NCI-H2171 treated with DMSO at 0.1 percent for 48 hours (cell line): Measurements from ENCODE around the gene OTOG.

Experiments used
- DNase-seq: peaks from one replicate; lab custom pipeline; 2025; lab: John Stamatoyannopoulos, UW

The OTOG gene, protein sequence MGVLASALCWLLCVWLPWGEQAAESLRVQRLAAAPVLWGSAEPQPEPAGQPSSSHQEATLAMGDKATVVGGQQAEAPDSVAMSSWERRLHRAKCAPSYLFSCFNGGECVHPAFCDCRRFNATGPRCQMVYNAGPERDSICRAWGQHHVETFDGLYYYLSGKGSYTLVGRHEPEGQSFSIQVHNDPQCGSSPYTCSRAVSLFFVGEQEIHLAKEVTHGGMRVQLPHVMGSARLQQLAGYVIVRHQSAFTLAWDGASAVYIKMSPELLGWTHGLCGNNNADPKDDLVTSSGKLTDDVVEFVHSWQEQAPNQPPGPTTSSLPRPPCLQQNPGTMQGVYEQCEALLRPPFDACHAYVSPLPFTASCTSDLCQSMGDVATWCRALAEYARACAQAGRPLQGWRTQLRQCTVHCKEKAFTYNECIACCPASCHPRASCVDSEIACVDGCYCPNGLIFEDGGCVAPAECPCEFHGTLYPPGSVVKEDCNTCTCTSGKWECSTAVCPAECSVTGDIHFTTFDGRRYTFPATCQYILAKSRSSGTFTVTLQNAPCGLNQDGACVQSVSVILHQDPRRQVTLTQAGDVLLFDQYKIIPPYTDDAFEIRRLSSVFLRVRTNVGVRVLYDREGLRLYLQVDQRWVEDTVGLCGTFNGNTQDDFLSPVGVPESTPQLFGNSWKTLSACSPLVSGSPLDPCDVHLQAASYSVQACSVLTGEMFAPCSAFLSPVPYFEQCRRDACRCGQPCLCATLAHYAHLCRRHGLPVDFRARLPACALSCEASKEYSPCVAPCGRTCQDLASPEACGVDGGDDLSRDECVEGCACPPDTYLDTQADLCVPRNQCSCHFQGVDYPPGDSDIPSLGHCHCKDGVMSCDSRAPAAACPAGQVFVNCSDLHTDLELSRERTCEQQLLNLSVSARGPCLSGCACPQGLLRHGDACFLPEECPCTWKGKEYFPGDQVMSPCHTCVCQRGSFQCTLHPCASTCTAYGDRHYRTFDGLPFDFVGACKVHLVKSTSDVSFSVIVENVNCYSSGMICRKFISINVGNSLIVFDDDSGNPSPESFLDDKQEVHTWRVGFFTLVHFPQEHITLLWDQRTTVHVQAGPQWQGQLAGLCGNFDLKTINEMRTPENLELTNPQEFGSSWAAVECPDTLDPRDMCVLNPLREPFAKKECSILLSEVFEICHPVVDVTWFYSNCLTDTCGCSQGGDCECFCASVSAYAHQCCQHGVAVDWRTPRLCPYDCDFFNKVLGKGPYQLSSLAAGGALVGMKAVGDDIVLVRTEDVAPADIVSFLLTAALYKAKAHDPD (N-terminal part only)

DNA sequence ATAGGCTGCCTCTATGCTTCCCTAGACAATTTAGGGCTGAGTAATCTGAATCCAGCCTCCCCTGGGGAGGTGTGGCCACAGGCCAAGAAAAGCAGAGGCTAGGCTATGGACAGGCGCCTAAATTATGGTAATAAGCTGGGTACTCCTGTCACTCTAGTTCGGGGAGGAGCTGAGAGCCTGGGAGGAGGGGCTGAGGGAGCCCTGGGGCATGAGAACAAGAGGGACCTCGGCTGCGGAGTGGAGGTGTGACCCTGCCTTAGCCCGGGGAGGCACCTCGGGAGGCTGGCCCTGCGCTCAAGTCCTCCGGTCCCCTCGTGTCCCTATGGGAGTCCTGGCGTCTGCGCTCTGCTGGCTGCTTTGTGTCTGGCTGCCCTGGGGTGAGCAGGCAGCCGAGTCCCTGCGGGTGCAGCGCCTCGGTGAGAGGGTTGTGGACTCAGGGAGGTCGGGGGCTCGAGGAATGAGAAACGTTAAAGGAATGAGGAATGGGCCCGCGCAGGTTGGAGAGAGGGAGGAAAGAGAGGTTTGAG is at the start of gene OTOG:
OTOG (plus strand) TSS at position 209 of the 527 bp plus-strand sequence; CDS start at position 323, 114 bp downstream.
- DNase-seq: peak; percentile 46

- DNase-seq: no peak
Measured at GRCh38 chr11:17498058-17498457, 49.0 kb upstream of the OTOG start.

DNA sequence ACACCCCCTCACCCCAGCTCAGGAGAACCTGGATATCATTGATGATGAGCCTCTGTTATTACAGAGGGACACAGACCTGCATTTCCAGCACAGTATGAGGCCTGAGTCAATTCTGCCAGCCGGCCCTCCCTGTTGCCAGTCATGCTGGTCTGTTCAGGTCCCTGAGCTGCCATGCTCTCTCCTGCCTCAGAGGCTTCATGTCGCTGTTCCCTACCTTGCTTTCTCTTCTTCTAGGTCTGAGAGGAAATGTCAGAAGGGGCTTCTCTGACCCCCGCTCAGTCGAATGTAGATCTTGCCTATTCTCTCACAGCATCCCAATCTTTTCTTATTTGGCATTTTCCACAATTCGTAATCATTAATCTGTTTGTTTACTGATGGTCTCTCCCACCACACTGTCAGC is 48.6 kb upstream of the OTOG start:
- DNase-seq: no peak

- no peak for DNase-seq
Measured at GRCh38 chr11:17500673-17501072, 46.4 kb upstream of the OTOG start.

DNA sequence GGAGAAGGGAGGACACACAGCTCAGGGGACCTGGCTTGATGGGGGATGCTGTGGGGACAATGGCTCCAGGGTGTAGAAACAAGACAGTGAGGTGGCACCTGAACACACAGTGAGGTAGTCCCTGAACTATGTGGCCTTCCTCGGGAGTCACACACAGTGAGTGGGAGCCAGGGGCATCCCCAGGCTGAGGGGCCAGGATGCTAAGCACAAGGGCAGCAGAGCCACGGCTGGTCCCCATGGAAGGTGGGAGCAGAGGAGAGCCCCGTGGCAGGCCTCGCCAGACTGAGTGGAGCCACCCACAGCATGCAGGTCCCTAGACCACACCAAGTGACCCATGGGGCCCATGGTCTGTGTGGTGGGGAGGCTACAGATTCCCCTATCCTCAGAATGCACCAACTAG is 44.4 kb upstream of the OTOG start:
- no peak for DNase-seq

GRCh38 chr11:17504330-17505107 is 42.5 kb upstream of the OTOG start:
- DNase-seq: peak; percentile 47

DNA sequence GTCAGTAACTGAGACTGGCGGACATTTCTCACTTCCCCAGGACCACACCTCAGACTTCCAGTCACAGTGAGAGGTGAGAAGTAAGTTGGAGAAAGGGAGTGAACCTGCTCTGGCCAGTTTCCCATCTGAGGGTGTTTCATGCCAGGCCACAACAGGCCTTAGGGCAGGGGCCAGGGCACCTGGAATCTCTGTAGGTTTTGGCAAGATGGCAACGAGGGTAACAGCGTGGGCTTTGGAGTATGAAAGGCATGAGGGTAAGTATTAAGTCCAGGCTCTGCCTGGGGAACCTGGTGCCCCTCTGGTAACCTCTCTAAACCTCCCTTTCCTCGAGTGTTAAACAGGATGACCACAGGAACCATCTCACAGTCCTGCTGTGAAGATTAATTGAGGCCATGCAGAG is 41.9 kb upstream of the OTOG start:
- no peak for DNase-seq

DNA sequence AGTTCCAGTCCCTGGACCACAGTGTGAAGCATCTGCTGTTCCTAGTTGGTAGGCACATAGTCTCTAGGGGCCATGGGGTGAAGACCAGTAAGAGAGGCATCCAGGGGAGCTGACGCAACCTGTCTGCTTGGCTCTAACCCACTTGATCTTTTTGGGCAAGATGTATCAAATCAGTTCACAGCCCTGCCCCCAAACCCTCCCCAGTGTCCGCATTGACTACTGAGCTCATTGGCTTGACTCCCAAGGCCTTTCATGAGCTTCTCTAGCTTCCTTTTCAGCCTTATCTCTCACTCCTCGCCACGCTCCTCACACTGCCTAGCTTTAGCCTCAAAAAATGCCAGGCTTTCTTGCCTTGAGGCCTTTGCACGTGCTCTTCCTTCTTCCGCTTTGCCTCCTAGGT is 40.7 kb upstream of the OTOG start:
- DNase-seq: no peak

DNA sequence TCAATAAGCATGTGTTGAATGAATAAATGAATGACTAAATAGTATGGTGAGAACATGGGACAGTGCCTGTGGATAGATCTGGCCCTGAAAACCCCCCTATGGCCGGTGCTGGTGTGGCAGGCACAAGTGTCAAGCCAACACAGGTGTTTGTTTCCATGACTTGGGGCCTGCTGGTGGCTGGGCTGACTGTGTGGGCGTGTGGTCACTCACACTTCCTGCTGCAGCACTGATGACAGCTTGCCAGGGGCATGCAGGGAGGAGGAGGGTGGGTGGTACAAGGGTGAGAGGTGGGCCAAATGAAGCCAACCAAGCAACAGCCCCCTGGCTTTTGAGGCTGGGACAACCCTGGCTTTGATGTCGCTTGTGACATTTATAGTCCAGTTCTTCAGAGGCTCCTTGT is 40.1 kb upstream of the OTOG start:
- DNase-seq: no peak

DNA sequence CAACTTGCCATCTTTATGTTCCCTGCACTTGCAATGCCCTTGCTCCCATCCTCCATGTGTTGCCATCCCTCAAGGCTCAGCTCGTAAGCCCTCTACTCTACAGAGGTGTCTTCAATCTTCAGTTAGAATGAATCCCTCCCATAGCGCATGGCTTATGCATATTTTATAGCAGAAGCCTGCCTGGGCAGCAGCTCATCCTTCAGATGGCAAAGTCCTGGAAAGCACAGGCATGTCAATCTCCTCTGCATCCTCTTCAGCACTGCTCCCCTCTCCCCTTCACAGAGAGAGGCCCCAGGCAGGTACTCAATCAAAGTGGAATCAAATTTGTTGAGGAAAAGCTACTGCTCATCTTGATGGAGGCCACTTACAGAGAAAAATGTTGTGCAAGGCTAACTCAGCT is 39.3 kb upstream of the OTOG start:
- no peak for DNase-seq

GRCh38 chr11:17508306-17508705 is 38.8 kb upstream of the OTOG start:
- no peak for DNase-seq

DNA sequence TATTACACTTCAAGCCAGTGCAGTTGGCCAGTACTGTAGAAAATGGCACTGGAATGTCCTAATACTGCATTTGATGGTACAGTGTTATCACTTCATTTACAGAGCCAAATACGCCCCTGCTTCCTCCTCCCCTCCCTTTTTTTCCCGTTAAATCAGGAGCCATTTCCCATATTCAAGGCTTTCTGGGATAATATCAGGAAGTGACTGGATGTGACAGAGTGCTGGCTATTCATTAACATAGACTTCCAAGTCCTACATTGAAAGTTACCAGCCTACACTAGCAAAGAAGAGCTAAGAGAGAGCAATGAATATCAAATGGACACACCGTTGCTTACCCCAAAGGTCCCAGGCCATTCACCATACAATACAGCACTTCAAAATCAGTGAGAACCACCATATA is 38.3 kb upstream of the OTOG start:
- no peak for DNase-seq

DNA sequence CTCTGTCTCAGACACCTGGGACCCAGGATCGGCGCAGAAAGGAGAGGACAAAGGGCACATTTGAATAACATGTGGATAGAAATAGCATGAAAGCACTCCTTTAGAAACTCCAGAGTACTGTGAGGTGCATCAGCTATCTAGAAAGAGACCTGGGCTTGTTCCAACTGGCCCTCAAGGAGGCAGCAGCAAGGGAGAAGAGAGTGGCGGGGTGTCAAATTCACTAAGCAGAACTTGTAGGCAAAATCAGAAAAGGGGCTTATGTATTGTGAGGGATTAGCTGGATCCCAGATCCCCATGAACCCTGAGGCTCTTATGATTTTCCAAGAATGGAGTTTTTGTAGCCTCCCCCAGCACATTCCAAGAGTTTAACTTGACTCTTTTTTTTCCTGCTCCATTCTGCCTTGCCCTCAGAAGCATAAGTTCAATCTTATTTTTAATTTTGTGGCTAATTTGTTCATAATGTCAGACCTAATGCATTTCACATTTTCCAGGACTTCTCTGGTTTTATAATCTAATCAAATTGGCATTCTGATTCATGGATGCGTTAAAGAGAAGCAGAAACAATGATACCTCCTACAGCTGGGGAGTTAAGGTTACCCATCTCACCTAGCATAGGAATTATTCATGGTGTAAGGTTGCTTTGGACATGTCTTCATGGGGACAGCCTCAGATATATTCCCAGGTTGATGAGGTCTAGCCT is 36.4 kb upstream of the OTOG start:
- DNase-seq: no peak

- no peak for DNase-seq
Measured at GRCh38 chr11:17511571-17511970, 35.5 kb upstream of the OTOG start.

DNA sequence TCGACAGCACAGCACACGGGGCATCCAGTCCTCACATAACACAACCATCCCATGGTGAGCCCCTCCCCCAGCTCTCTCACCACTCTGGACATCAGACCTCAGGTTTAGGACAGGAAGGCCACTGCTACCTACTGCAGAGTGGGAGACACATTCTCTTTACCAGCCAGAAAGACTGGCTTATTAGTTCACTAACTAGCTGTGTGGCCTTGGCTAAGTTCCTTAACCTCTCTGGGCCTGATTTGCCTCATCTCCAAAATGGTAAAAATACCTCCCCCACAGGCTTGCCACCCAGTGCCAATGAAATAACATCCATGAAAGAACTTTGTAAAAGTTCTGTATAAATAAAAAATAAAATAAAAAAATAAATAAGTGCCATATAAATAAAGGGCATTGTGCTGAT is 35.0 kb upstream of the OTOG start:
- no peak for DNase-seq

DNA sequence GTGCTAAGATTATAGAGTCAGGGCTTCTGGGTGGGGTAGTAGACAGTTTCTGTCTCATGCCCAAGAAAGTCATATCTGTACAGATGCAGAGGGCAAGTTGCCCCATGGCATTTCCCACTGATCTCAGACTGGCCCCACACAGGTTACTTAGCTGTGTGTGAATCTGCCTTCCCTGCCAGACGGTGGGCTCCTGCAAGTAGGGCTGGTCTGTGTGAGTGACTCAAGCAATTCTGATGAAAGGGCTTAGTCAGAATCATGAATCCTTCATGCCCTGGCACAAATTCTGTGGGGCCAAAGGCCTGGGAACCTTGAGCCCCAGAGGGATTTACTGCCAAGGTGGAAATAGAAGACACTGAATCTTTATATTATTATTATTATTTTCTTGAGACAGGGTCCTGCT is 33.2 kb upstream of the OTOG start:
- no peak for DNase-seq

- peak; percentile 30 for DNase-seq
Measured at GRCh38 chr11:17514476-17514875, 32.6 kb upstream of the OTOG start.

DNA sequence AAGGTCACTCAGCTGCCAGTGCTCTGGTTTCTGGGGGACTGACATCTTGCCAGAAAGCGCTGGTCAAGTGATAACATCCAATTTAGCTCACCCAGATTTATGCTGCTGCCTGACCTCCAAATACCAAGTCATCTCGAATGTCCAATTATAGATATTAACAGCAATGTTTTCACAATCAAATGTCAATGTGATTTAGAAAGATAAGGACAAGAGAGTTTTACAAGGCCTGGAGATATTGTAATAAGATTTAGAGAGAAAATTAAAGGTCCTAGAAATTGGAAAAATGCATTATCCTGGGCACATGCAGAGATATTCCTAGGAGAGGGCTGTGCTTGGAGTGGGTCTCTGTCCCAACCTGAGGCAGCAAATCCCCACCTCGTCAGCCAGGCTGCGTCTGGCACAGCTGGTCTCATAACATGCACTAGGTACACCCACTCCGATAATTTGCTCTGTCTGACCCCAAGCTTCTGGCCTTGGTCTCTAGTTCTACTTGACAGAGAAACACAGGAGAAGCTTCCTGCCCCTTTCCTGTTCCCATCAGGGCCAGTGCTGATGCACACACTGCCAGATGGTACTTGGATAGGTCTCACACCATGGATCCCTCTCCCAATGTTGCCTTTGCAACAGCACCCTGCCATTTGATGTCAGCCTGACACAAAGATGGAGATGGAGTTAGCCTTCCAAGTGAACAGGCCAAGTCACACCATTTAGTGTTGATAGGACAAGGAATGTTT is 31.4 kb upstream of the OTOG start:
- no peak for DNase-seq

- DNase-seq: no peak
Measured at GRCh38 chr11:17516551-17517150, 30.4 kb upstream of the OTOG start.

GRCh38 chr11:17517186-17517585 is 29.9 kb upstream of the OTOG start:
- DNase-seq: no peak
